Urothelium cell line (cell line): ENCODE results near the gene OSBPL6.
"Not testable (repeated sequence)": the region's sequence is repeated elsewhere in the genome, so short reads cannot be mapped to it uniquely, and the experiment has no call there.

ENCODE experiments used
- DNase-seq: peaks from one replicate; pipeline ENCODE4 v3.0.0; 2011; ENCODE audit warnings: low spot score, mixed read lengths
- FAIRE-seq: peaks from 2 replicates; lab custom pipeline; 2011; peaks lifted over from hg19 to GRCh38; lab: Jason Lieb, UNC

OSBPL6 gene

GRCh38 chr2:178193823-178194599 is at the start of gene OSBPL6:
Gene OSBPL6, plus strand, starts transcription at chr2:178194512. Its CDS starts 111,673 bp downstream, at chr2:178306185.
- no peak for FAIRE-seq
- DNase-seq: peak; percentile 92

DNA sequence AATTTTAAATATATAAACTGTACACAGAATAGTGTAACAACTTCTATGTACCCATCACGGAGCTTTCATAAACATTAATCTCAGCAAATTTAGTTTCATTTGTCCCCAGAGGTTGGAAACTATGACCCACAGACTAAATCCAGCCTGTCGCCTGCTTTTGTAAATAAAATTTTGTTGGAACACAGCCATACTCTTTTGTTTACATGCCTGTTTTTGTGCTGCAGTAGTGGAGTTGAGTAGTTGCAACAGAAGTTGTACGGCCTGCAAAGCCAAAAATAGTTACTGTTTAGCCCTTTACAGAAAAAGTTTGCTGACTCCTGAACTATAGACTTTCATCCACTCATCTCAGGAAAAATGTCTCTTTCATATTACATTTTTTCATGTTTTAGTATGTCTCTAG is 42.3 kb upstream of the OSBPL6 start:
- FAIRE-seq (no peak), DNase-seq (no peak)

- DNase-seq (no peak), FAIRE-seq (no peak)
Observed at GRCh38 chr2:178152542-178152941, 41.8 kb upstream of the OSBPL6 start.

- FAIRE-seq (no peak), DNase-seq (no peak)
Observed at GRCh38 chr2:178152977-178153376, 41.3 kb upstream of the OSBPL6 start.

DNA sequence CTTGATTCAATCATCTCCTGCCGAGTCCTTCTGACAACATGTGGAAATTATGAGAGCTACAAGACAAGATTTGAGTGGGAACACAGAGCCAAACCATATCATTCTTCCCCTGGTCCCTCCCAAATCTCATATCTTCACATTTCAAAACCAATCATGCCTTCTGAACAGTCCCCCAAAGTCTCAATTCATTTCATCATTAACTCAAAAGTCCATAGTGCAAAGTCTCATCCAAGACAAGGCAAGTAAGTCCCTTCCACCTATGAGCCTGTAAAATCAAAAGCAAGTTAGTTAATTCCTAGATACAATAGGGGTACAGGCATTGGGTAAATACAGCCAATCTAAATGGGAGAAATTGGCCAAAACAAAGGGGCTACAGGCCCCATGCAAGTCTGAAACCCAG is 40.4 kb upstream of the OSBPL6 start:
- not testable (repeated sequence) for FAIRE-seq

DNA sequence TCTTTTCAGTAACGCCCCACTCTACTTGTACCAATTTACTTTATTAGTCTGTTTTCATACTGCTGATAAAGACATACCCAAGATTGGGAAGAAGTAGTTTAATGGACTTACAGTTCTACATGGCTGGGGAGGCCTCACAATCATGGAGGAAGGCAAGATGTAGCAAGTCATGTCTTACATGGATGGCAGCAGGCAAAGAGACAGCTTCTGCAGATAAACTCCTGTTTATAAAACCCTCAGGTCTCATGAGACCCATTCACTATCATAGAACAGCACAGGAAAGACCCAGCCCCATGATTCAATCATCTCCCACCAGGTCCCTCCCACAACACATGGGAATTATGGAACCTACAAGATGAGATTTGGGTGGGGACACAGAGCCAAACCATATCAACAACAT is 38.8 kb upstream of the OSBPL6 start:
- DNase-seq: no peak
- FAIRE-seq: no peak

More for the DNA sequence above, 40.4 kb upstream of the OSBPL6 start:
- DNase-seq: not testable (repeated sequence)

DNA sequence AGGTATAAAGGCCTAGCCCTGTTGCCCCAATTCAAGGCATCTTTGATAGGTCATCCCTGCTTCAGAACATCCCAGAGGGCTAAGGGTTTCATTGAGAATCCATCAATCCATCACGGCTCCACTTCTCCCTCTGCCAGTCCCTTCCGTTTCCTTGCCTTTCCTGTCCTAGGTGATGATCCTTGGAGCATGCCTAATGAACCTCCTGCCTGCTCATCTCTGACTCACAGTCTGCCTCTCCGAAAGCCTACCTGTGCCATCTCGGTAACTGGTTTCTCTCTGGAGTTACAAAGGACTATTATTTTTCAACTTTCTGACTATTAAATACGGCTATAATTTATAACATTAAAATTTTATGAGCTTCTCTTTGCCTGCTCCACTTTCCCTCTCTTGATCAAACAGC is 36.7 kb upstream of the OSBPL6 start:
- FAIRE-seq (no peak), DNase-seq (no peak)

GRCh38 chr2:178159966-178160365 is 34.3 kb upstream of the OSBPL6 start:
- FAIRE-seq: no peak
- no peak for DNase-seq

GRCh38 chr2:178160601-178161000 is 33.7 kb upstream of the OSBPL6 start:
- FAIRE-seq (no peak), DNase-seq (no peak)

- DNase-seq: no peak
- FAIRE-seq: no peak
Observed at GRCh38 chr2:178163395-178163794, 30.9 kb upstream of the OSBPL6 start.

DNA sequence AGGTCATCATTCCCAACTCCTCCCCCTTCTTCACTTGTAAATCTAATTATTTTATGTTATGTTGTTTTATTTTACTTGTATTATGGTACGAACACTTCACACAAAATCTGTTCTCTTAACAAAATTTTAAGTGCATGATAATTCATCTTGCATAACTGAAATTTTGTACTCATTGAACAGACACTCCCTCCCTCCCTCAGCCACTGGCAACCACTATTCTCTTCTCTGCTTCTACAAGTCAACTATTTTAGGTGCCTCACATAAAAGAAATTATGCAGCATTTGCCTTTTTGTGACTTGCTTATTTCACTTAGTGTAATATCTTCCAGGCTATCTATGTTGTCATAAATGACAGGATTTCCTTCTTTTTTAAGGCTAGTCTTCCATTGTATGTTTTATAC is 30.4 kb upstream of the OSBPL6 start:
- FAIRE-seq (no peak), DNase-seq (no peak)

- FAIRE-seq: no peak
Observed at GRCh38 chr2:178173657-178174056, 20.7 kb upstream of the OSBPL6 start.

GRCh38 chr2:178177066-178177679 is 17.1 kb upstream of the OSBPL6 start:
- FAIRE-seq (no peak), DNase-seq (no peak)

More at GRCh38 chr2:178173657-178174056, 20.7 kb upstream of the OSBPL6 start:
- no peak for DNase-seq

- DNase-seq, FAIRE-seq: not testable (repeated sequence)
Observed at GRCh38 chr2:178180648-178181047, 13.7 kb upstream of the OSBPL6 start.

DNA sequence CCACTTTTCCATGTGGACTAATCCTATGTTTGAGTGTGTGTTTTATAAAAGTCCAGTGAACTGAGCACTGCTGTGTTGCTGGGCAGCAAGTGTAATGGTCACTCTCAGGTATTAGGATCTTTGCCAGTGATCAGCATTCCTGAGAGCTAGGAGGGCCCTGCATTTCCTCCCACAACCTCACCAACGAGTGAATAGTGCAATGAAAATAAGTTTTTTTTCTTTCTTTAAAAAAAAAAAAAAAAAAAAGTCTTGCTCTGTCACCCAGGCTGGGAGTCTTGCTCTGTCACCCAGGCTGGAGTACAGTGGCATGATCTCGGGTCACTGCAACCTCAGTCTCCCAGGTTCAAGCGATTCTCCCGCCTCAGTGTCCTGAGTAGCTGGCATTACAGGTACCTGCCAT is 6.5 kb upstream of the OSBPL6 start:
- FAIRE-seq (no peak), DNase-seq (no peak)

GRCh38 chr2:178188466-178188865 is 5.8 kb upstream of the OSBPL6 start:
- no peak for FAIRE-seq
- no peak for DNase-seq

DNA sequence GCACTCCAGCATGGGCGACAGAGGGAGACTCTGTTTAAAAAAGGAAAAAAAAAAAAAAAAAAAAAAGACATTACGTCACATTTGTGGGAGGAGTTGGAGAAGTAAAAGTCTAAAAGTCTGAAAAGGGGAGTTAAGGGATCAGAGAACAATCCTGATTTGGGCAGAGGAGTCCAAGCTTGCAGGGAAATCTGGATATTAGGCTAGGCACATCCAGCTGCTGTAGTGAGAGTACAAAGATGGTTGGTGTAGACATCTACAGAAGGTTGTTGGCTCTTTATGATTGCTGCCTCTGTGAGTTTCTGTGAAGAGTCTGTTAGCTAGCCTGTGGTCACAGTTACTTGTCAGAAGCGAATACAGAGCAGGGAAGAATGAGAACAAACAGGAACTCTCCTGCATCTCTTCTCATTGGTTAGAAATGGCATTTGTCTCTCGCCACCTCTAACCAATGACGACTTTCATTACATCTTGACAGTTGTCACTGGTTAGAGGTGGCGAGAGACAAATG is 3.3 kb upstream of the OSBPL6 start:
- FAIRE-seq (no peak), DNase-seq (no peak)

- FAIRE-seq (no peak), DNase-seq (no peak)
Observed at GRCh38 chr2:178191511-178191910, 2.8 kb upstream of the OSBPL6 start.

- FAIRE-seq: no peak
- DNase-seq: no peak
Observed at GRCh38 chr2:178193496-178193822, 853 bp upstream of the OSBPL6 start.

DNA sequence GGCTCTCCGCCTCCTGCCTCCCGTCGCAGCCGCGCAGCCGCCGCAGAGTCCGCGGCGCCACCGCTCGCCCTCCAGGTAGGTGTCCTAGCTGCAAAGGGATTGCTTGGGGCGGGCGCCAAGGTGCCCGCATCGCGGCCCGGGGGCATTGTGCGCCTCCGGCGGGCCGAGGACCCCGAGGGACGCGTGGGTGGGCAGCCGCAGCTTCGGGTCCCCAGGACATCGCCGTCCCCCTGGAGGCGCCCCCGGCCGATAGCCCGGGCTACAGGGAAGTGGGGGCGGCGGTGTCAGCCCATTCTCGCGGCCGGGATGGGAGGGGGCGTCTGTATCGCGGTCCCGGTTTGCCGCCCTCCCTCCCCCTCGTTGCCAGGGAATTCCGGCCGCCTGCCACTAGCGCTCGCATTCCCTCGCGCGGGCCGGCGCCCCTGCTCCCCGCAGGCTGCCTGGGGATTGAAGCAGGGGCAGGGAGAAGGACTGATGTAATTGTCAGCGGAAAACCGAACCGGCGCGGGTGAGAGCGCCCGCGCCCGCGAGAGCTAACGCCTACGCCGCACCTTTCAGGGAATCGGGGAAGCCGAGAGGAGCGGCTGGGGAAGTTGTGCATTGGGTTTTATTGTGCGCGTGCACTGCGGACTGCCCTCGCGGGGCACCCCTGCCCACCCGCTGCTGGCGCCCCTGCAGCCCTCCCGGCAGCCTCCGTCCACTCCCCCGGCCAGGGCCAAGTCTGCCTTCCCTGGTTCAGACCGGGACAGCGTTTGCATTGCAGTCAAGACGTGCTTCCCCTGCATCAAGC is 483 bp downstream of the OSBPL6 start:
- no peak for FAIRE-seq
- DNase-seq: peak; percentile 67

GRCh38 chr2:178195390-178196166 is 1.3 kb downstream of the OSBPL6 start:
- DNase-seq (no peak), FAIRE-seq (no peak)
